Right hindlimb (tissue), 1 donor: Measurements from ENCODE around the gene CPZ.

Experiments used
- DNase-seq: peaks from one replicate; pipeline ENCODE4 v3.0.0-alpha.2; 2018

The CPZ gene

GRCh38 chr4:8596891-8597290 is 4.3 kb downstream of the CPZ start:
- DNase-seq, result no peak

- no peak for DNase-seq
Observed at GRCh38 chr4:8597319-8597718, 4.8 kb downstream of the CPZ start.

DNA sequence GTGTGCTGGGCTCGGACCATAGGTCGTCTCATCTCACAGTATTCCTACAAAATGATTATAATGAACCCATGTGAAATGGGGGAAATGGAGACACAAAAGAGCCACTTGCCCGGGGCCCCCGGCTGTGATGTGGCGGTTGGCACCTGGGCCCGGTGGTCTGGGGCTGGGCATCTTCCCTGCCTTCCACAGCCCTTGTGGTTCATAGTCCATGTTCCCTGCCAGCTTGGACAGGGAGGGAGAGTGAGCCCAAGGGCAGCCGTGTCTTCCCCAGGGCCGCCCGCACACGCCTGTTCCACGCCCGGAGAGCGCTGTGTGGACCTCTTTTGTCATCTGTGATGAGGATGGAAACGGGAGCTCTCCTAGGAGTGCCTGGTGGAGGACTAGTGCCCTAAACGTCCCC is 5.2 kb downstream of the CPZ start:
- no peak for DNase-seq

GRCh38 chr4:8598391-8599090 is 6.0 kb downstream of the CPZ start:
- no peak for DNase-seq

- DNase-seq, result no peak
Observed at GRCh38 chr4:8599091-8599460, 6.5 kb downstream of the CPZ start.

DNA sequence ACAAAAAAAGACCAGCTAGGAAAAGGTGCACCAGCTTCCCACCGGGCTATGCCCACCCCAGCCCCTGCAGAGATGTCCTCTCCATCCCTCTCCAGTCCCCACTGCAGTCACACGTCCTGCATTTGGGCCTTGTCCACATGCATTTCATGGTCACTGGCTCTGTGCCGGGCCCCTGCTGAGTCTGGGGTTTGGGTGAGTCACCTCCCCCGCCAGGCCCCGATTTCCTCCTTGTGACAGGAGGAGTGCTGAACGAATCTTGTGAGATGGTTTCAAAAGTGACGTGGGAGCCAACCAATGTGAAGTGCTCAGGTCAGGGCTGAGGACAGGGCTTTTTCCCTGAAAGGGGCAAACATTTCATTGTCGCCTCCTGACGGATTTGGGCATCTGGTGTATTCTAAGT is 7.1 kb downstream of the CPZ start:
- DNase-seq, result no peak

DNA sequence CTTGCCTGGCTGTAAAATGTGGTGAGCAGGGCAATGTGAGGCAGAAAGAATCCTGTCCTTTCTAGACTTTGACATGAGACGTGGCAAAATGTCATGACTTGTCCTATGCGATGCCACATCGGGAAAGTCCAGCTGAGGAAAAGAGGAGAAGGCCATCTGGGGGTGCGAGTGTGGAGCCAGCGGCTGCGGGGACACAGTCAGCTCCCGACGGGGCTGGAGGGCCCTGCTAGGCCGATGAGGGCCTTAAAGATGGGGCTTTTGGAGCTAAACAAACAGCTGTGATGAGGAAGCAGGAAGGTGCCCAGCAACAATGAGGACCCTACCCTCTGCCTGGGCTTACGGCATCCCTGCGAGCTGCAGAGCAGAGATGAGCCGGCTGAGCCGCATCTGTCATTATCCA is 7.7 kb downstream of the CPZ start:
- no peak for DNase-seq

DNA sequence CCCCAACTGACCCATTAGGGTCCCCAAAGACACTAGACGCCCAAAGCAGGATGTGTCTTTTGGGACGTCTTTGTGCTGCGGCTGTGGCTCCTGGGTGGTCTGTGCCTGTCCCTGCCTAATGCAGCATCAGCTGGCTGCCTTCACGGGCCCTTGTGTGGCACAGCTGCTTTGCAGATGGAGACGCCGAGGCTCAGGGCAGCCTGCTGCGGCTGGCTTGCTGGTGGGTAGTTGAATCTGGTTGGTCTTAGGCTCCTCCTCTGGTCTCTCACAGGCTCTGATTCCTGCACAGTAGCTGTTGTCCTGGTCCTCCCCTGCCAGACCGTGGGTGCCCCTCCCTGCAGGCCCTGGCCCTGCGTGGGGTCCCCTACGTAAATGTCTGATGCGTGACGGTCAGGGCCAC is 8.1 kb downstream of the CPZ start:
- DNase-seq, result peak; percentile 60

DNA sequence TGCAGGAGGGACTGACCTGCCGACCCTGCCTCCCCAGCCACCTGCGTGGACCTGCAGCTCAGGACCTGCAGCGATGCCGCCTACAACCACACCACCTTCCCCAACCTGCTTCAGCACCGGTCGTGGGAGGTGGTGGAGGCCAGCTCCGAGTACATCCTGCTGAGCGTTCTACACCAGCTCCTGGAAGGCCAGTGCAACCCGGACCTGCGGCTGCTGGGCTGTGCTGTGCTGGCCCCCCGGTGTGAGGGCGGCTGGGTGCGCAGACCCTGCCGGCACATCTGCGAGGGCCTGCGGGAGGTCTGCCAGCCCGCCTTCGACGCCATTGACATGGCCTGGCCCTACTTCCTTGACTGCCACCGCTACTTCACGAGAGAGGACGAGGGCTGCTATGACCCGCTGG is 8.5 kb downstream of the CPZ start:
- DNase-seq, result no peak

- no peak for DNase-seq
Observed at GRCh38 chr4:8601556-8601955, 9.0 kb downstream of the CPZ start.

DNA sequence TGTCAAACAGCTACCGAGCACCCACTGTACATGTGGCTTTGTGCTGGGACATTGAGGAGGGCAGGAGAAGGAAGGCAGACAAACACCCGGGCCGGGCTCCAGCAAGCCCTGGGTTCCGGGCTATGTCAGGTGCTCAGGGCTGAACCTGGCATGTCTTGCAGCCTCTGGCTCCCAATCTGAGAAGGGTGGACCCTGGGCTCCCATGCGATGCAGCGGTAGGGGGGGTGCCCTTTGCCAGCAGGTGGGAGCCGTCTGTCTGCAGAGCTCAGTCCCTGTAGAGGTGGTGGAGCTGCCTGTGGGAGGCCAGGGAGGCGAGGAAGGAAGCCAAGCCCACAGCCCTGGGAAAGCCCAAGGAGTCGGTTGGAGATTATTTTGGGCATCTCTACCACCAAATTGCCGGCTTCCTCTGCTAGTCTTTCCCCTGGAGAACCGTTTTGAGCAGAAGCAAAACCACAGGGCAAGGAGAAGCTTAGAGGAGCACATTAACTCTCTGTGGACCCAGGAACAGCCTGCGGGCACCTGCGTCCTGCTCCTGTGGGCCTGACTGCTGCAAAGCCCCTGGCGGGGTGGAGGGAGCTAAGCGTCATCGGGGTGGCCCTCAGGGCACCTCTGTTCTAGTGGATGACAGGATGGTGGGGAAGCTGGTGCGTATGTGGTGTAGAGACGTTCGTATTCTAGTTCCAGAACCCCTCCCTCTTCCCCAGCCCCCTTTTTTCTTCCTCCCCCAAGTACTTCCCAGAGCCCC is 10.3 kb downstream of the CPZ start:
- peak; percentile 47 for DNase-seq

DNA sequence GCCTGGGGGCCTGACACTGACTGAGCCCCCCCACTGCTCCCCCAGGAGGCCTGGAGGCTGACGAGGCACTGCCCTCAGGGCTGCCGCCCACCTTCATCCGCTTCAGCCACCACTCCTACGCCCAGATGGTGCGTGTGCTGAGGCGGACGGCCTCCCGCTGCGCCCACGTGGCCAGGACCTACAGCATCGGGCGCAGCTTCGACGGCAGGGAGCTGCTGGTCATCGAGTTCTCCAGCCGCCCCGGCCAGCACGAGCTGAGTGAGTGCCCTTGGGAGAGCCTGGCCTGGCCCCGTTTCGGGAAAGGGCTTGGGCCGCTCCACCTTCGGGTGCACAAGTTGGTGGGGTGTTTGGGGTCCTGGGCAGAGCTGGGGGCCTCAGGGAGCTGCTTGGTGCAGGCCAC is 11.4 kb downstream of the CPZ start:
- DNase-seq, result no peak

DNA sequence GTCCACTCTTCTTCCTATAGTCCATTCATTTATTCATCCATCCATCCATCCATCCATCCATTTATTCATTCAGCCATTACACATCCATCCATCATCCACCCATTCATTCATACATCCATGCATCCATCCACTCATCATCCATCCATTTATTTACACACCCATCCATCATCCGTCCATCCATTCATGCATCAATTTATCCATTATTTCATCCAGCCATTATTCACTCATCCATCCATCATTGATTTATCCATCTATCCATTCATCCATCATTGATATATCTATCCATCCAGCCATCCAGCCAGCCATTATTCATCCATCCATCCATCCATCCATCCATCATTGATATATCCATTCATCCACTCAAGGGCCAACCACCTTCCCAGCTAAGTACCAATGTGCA is 12.7 kb downstream of the CPZ start:
- no peak for DNase-seq

- DNase-seq, result no peak
Observed at GRCh38 chr4:8606476-8606875, 13.9 kb downstream of the CPZ start.

DNA sequence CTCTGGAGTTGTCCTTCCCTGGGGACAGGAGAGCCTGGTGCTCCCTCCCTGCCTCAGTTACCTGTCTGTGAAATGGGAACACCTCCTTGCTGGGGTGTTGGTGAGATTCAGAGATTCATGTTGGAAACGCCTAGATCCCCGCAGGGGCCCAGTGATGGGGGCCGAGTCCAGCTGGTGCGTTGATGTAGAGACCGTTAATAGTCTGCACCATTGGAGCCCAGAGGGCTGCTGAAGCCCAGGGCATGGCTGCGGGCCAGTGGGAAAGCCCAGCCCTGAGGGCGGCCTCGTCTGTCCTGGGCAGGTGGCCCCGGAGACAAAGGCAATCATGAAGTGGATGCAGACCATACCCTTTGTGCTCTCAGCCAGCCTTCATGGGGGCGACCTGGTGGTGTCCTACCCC is 14.4 kb downstream of the CPZ start:
- DNase-seq, result no peak

GRCh38 chr4:8607603-8608481 is 15.3 kb downstream of the CPZ start:
- DNase-seq, result peak; percentile 68

- DNase-seq, result no peak
Observed at GRCh38 chr4:8608714-8609391, 16.3 kb downstream of the CPZ start.

DNA sequence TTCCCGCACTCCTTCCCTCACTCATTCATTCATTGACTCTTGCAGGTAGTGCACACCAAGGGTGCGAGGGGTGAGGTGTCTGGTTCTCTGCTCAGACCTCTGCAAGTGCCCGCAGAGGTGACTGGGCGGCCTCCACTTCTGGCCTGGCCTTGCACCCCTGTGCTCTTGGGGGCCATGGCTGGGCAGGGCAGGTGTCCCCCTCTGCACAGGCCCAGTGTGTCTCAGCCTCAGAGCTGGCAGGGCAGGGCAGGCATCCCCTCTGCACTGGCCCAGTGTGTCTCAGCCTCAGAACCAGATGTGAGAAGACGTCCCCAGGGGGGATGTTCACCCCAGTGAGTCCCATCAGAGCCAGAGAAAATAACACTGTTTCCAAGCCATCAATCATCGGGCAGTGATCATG is 16.8 kb downstream of the CPZ start:
- no peak for DNase-seq

DNA sequence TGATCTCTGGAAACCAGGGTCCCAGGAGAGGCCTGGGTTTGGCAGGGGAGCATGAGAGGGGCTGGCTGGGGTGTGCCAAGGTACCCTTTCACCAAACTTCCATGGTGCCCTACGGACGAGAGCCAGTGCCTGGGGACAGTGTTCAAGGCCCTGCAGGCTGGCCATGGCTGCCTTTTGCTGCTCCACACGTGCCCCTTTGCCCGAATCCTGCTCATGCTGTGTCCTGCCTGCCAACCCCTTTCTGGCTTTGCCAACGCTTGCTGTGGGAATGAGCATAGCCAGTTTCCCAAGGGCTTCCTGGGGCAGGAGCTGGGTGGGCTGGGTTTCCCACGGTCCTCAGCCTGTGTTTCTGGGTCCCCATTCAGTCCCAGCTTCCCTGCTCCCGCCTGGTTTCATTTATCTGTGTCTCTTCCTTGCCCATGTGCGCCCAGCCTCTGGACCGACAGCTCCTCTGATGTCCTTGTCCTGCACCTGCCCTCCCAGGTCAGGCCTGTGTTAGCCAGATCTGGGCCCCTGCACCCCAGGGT is 17.3 kb downstream of the CPZ start:
- no peak for DNase-seq

DNA sequence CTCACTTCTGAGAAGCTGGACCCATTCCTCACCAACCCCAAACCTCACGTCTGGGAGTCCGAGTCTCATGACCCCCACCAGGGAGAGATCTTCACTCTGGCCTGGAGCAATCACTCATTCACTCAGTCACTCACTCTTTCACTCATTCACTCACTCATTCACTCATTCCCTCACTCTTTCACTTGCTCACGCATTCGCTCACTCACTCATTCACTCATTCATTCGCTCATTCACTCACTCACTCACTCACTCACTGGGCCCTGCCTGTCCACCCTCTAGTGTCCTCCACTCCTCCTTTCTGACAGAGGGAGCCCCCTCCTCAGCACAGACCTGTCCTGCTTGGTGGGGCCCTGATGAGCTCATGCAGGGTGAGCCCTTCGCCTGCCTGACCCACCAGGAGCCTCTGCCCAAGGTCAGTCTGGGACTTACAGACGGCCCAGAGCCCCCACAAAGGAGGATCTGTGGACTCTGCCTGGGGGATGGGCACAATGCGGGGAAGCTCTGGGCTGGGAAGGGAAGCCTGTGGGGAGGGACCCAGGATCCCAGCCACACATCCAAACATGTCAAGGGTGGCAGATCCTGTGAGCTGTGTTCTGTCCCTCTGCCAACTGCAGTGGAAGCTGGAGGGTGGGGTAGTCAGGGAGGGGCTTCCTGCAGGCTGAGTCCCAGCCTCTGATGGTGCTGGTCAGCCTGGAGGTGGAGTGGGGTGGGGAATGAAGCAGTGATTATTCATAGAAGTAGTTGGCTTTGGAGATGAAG is 18.5 kb downstream of the CPZ start:
- no peak for DNase-seq

DNA sequence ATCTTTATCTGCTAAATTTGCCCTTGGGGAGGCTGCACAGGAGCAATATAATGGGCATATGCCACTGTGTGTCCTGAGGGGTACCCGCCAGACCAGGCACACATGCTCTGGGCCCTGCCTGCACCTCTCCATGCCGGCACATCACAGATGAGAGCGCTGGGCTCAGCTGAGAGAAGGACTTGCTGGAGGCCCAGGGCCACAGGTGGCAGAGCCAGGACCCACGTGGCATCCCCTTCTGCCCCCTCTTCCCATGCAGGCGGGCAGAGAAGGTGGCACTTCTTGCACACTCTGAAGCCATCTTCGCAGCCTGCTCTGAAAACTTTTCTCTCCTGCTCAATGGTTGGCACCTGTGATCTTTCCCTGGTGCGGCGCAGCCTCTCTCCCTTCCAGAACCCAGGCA is 20.1 kb downstream of the CPZ start:
- no peak for DNase-seq
